ENCODE measurements around the gene RNF213.

RNF213 gene

GRCh38 chr17:80318166-80318565, 57.5 kb downstream of the RNF213 start:
- no peak for TF ChIP-seq EZH2phosphoT487 (conservative IDR thresholded peaks at IDR 0.05; ENCODE audit: low read length)
- TF ChIP-seq, protein P1, sequence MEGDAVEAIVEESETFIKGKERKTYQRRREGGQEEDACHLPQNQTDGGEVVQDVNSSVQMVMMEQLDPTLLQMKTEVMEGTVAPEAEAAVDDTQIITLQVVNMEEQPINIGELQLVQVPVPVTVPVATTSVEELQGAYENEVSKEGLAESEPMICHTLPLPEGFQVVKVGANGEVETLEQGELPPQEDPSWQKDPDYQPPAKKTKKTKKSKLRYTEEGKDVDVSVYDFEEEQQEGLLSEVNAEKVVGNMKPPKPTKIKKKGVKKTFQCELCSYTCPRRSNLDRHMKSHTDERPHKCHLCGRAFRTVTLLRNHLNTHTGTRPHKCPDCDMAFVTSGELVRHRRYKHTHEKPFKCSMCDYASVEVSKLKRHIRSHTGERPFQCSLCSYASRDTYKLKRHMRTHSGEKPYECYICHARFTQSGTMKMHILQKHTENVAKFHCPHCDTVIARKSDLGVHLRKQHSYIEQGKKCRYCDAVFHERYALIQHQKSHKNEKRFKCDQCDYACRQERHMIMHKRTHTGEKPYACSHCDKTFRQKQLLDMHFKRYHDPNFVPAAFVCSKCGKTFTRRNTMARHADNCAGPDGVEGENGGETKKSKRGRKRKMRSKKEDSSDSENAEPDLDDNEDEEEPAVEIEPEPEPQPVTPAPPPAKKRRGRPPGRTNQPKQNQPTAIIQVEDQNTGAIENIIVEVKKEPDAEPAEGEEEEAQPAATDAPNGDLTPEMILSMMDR (IDR thresholded peaks at IDR 0.05; ENCODE audit: insufficient read depth, low read length, poor library complexity, severe bottlenecking): no peak
- Histone ChIP-seq H3F3A (ENCODE audit: insufficient read depth) (no peaks in the 10 kb centered on the region), H3K9me3 (ENCODE audit: insufficient read depth, low read length) (peaks cover 3% of the 10 kb centered on the region; the same call in 1 of the 2 replicates), H3K9me2 (replicated peaks; ENCODE audit: insufficient read depth, low read length) (no peaks in the 10 kb centered on the region), H3K4me3 (ENCODE audit: insufficient read depth, low read length, poor library complexity, severe bottlenecking) (no peak overlapping the region), H2AFZ (ENCODE audit: low read depth, low read length, severe bottlenecking) (no peak overlapping the region), H3K36me3 (ENCODE audit: low read length) (no peaks in the 10 kb centered on the region), H4K20me1 (ENCODE audit: low read depth, low read length) (no peaks in the 10 kb centered on the region), H3K4me2 (ENCODE audit: low read depth, low read length, poor library complexity, severe bottlenecking) (no peak overlapping the region), H3K27me3 (ENCODE audit: low read length) (no peaks in the 10 kb centered on the region), H3K79me2 (ENCODE audit: insufficient read depth, low read length) (no peaks in the 10 kb centered on the region), H3K27ac (ENCODE audit: low read depth, low read length) (no peak overlapping the region), H3K9ac (ENCODE audit: low read length) (no peak overlapping the region)

- no peak overlapping the region for H3K27ac ChIP-seq (ENCODE audit: low read depth, low read length)
- TF ChIP-seq, protein P1 (IDR thresholded peaks at IDR 0.05; ENCODE audit: insufficient read depth, low read length, poor library complexity, severe bottlenecking): no peak
- no peaks in the 10 kb centered on the region for H3K79me2 ChIP-seq (ENCODE audit: insufficient read depth, low read length)
- no peaks in the 10 kb centered on the region for H3F3A ChIP-seq (ENCODE audit: insufficient read depth)
- no peak overlapping the region for H3K4me2 ChIP-seq (ENCODE audit: low read depth, low read length, poor library complexity, severe bottlenecking)
- H4K20me1 ChIP-seq (ENCODE audit: low read depth, low read length): no peaks in the 10 kb centered on the region
- no peak overlapping the region for H3K9ac ChIP-seq (ENCODE audit: low read length)
- no peak overlapping the region for H3K4me3 ChIP-seq (ENCODE audit: insufficient read depth, low read length, poor library complexity, severe bottlenecking)
- H3K9me2 ChIP-seq (replicated peaks; ENCODE audit: insufficient read depth, low read length): no peaks in the 10 kb centered on the region
- no peaks in the 10 kb centered on the region for H3K36me3 ChIP-seq (ENCODE audit: low read length)
- H3K27me3 ChIP-seq (ENCODE audit: low read length): no peaks in the 10 kb centered on the region
- no peak overlapping the region for H2AFZ ChIP-seq (ENCODE audit: low read depth, low read length, severe bottlenecking)
- H3K9me3 ChIP-seq (ENCODE audit: insufficient read depth, low read length): peaks cover 5% of the 10 kb centered on the region; the same call in 1 of the 2 replicates
Measured at GRCh38 chr17:80319262-80319998, 58.8 kb downstream of the RNF213 start.

DNA sequence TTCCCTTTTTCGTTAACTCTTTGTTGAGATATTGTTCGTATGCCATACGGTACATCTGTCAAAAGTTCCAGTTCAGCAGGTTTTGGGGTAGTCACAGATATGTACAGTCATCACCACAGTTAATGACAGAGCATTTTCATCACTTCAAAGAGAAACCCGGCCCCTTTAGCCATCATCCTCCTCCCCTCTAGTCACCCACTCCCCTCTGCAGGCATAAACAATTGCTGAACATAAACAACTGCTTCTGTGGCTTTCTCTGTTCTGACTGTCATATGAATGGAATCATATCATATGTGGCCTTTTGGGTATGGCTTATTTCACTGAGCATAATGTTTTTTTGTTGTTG, 59.3 kb downstream of the RNF213 start:
- Histone ChIP-seq H2AFZ (ENCODE audit: low read depth, low read length, severe bottlenecking) (no peak overlapping the region), H3K4me2 (ENCODE audit: low read depth, low read length, poor library complexity, severe bottlenecking) (no peak overlapping the region), H3K4me3 (ENCODE audit: insufficient read depth, low read length, poor library complexity, severe bottlenecking) (no peak overlapping the region), H3K79me2 (ENCODE audit: insufficient read depth, low read length) (no peaks in the 10 kb centered on the region), H3K9me2 (replicated peaks; ENCODE audit: insufficient read depth, low read length) (no peaks in the 10 kb centered on the region), H3K36me3 (ENCODE audit: low read length) (no peaks in the 10 kb centered on the region), H3K9me3 (ENCODE audit: insufficient read depth, low read length) (peaks cover 5% of the 10 kb centered on the region; the same call in 1 of the 2 replicates), H3K9ac (ENCODE audit: low read length) (no peak overlapping the region), H3K27ac (ENCODE audit: low read depth, low read length) (no peak overlapping the region), H3F3A (ENCODE audit: insufficient read depth) (no peaks in the 10 kb centered on the region), H4K20me1 (ENCODE audit: low read depth, low read length) (no peaks in the 10 kb centered on the region), H3K27me3 (ENCODE audit: low read length) (no peaks in the 10 kb centered on the region)
- TF ChIP-seq EZH2phosphoT487 (conservative IDR thresholded peaks at IDR 0.05; ENCODE audit: low read length): no peak
- TF ChIP-seq, protein P1 (IDR thresholded peaks at IDR 0.05; ENCODE audit: insufficient read depth, low read length, poor library complexity, severe bottlenecking): no peak

Data from SU-DHL-6 (cell line).